Measurements from ENCODE around the gene ADAMTS7.
"Not testable (repeated sequence)": the region's sequence is repeated elsewhere in the genome, so short reads cannot be mapped to it uniquely, and the experiment has no call there.

ADAMTS7 gene

GRCh38 chr15:78727561-78727960 is 83.7 kb downstream of the ADAMTS7 start:
- no peak for DNase-seq (ENCODE audit: low read depth in 4 of 4, low spot score in 1 of 4)

- no peak for DNase-seq (ENCODE audit: low read depth in 4 of 4, low spot score in 1 of 4)
These were observed 84.3 kb downstream of the ADAMTS7 start for GRCh38 chr15:78726870-78727551.

DNA sequence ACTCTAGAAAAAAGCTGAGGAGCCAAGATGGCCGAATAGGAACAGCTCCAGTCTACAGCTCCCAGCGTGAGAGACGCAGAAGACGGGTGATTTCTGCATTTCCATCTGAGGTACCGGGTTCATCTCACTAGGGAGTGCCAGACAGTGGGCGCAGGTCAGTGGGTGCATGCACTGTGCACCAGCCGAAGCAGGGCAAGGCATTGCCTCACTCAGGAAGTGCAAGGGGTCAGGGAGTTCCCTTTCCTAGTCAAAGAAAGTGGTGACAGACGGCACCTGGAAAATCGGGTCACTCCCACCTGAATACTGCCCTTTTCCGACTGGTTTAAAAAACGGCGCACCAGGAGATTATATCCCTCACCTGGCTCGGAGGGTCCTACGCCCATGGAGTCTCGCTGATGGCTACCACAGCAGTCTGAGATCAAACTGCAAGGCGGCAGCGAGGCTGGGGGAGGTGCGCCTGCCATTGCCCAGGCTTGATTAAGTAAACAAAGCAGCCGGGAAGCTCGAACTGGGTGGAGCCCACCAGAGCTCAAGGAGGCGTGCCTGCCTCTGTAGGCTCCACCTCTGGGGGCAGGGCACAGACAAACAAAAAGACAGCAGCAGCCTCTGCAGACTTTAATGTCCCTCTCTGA is 91.3 kb downstream of the ADAMTS7 start:
- not testable (repeated sequence) for DNase-seq (ENCODE audit: low read depth in 4 of 4, low spot score in 1 of 4)

GRCh38 chr15:78718837-78719236 is 92.4 kb downstream of the ADAMTS7 start:
- no peak for DNase-seq (ENCODE audit: low read depth in 4 of 4, low spot score in 1 of 4)

GRCh38 chr15:78717956-78718656 is 93.2 kb downstream of the ADAMTS7 start:
- no peak for DNase-seq (ENCODE audit: low read depth in 4 of 4, low spot score in 1 of 4)

GRCh38 chr15:78716651-78717050 is 94.6 kb downstream of the ADAMTS7 start:
- no peak for DNase-seq (ENCODE audit: low read depth in 4 of 4, low spot score in 1 of 4)

GRCh38 chr15:78715930-78716329 is 95.3 kb downstream of the ADAMTS7 start:
- no peak for DNase-seq (ENCODE audit: low read depth in 4 of 4, low spot score in 1 of 4)

- DNase-seq (ENCODE audit: low read depth in 4 of 4, low spot score in 1 of 4): no peak
These were observed 95.8 kb downstream of the ADAMTS7 start for GRCh38 chr15:78715434-78715833.

DNA sequence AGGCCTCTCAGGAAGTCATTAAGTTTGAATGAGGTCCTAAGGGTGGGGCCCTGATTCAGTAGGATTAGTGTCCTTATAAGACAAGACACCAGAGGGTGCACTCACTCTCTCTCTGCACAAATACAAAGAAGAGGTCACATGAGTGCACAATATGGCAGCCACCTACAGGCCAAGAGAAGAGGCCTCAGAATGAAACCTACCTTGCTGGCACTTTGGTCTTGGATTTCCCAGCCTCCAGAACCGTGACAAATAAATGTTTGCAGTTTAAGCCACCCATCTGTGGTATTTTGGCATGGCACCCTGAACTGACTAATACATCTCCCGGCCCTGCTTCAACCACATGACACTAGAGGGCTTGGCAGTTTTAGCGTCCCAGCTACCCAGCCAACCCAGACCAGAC is 96.4 kb downstream of the ADAMTS7 start:
- no peak for DNase-seq (ENCODE audit: low read depth in 4 of 4, low spot score in 1 of 4)

GRCh38 chr15:78712797-78713515 is 98.3 kb downstream of the ADAMTS7 start:
- no peak for DNase-seq (ENCODE audit: low read depth in 4 of 4, low spot score in 1 of 4)

DNA sequence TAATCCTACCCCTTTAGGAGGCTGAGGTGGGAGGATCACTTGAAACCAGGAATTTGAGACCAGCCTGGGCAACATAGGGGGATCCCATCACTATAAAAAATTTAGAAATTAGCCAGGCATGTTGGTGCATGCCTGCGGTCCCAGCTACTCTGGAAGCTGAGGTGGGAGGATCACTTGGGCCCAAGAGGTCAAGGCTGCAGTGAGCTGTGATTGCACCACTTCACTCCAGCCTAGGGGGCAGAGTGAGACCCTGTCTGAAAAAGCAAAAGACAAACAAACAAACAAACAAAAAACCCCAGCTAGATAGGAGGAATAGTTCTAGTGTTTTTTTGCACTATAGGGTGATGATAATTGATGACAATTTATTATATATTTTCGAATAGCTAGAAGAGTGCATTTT is 99.6 kb downstream of the ADAMTS7 start:
- DNase-seq (ENCODE audit: low read depth in 4 of 4, low spot score in 1 of 4): no peak

- DNase-seq (ENCODE audit: low read depth in 4 of 4, low spot score in 1 of 4): peak; percentile 25 to 62 (median 54)
These were observed 101.9 kb downstream of the ADAMTS7 start for GRCh38 chr15:78709263-78709882.

Measured in stimulated activated CD4-positive, alpha-beta T cell treated with anti-CD3 and anti-CD28 coated beads, Interleukin-1b, Interleukin-23, amount 100 ng/mL, for 24 hours (primary cell).